Measurements from ENCODE around the gene CACNB4.
"Not testable (repeated sequence)": the region's sequence is repeated elsewhere in the genome, so short reads cannot be mapped to it uniquely, and the experiment has no call there.

The CACNB4 gene

GRCh38 chr2:151995161-151995557 is 103.7 kb downstream of the CACNB4 start:
- Histone ChIP-seq H4K20me1 (ENCODE audit: insufficient read depth, low read length, poor library complexity, severe bottlenecking) (no peaks in the 10 kb centered on the region), H3K36me3 (ENCODE audit: insufficient read depth, low read length) (no peaks in the 10 kb centered on the region), H3K4me1 (ENCODE audit: insufficient read depth, low read length, poor library complexity, severe bottlenecking) (no peaks in the 10 kb centered on the region), H3F3A (ENCODE audit: low read depth) (no peaks in the 10 kb centered on the region), H3K4me3 (ENCODE audit: low read length, poor library complexity, severe bottlenecking) (no peak overlapping the region), H3K9ac (ENCODE audit: low read depth, low read length, poor library complexity, severe bottlenecking) (no peak overlapping the region), H3K9me2 (replicated peaks; ENCODE audit: low read depth, low read length) (no peaks in the 10 kb centered on the region), H3K9me3 (ENCODE audit: insufficient read depth, low read depth, low read length) (no peaks in the 10 kb centered on the region), H3K27me3 (ENCODE audit: insufficient read depth, low read length, poor library complexity, severe bottlenecking) (no peaks in the 10 kb centered on the region), H3K79me2 (ENCODE audit: insufficient read depth, low read length) (no peaks in the 10 kb centered on the region), H3K4me2 (ENCODE audit: low read depth, low read length, poor library complexity, severe bottlenecking) (no peak overlapping the region), H2AFZ (ENCODE audit: low read length) (no peak overlapping the region)
- TF ChIP-seq, protein P1, sequence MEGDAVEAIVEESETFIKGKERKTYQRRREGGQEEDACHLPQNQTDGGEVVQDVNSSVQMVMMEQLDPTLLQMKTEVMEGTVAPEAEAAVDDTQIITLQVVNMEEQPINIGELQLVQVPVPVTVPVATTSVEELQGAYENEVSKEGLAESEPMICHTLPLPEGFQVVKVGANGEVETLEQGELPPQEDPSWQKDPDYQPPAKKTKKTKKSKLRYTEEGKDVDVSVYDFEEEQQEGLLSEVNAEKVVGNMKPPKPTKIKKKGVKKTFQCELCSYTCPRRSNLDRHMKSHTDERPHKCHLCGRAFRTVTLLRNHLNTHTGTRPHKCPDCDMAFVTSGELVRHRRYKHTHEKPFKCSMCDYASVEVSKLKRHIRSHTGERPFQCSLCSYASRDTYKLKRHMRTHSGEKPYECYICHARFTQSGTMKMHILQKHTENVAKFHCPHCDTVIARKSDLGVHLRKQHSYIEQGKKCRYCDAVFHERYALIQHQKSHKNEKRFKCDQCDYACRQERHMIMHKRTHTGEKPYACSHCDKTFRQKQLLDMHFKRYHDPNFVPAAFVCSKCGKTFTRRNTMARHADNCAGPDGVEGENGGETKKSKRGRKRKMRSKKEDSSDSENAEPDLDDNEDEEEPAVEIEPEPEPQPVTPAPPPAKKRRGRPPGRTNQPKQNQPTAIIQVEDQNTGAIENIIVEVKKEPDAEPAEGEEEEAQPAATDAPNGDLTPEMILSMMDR (conservative IDR thresholded peaks at IDR 0.05; ENCODE audit: low read length), result no peak
- TF ChIP-seq EZH2phosphoT487 (IDR thresholded peaks at IDR 0.05; ENCODE audit: borderline replicate concordance), result no peak

DNA sequence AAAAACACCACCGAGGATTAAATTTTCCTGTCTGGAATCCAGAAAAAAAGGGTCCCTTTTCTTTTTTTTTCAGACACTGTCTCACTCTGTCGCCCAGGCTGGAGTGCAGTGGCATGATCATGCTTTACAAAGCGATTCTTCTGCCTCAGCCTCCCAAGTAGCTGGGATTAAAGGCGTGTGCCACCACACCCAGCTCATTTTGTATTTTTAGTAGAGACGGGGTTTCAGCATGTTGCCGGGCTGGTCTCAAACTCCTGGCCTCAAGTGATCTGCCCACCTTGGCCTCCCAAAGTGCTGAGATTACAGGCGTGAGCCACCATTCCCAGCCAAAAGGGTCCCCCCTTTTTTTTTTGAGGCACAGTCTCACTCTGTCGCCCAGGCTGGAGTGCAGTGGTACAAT is 104.7 kb downstream of the CACNB4 start:
- not testable (repeated sequence) for H3K4me2 ChIP-seq (ENCODE audit: low read depth, low read length, poor library complexity, severe bottlenecking); H3K9me2 ChIP-seq (replicated peaks; ENCODE audit: low read depth, low read length); H3K36me3 ChIP-seq (ENCODE audit: insufficient read depth, low read length); H3K4me3 ChIP-seq (ENCODE audit: low read length, poor library complexity, severe bottlenecking); H3K9me3 ChIP-seq (ENCODE audit: insufficient read depth, low read depth, low read length); H3F3A ChIP-seq (ENCODE audit: low read depth); H4K20me1 ChIP-seq (ENCODE audit: insufficient read depth, low read length, poor library complexity, severe bottlenecking); H3K9ac ChIP-seq (ENCODE audit: low read depth, low read length, poor library complexity, severe bottlenecking); H3K27me3 ChIP-seq (ENCODE audit: insufficient read depth, low read length, poor library complexity, severe bottlenecking); H3K4me1 ChIP-seq (ENCODE audit: insufficient read depth, low read length, poor library complexity, severe bottlenecking); H2AFZ ChIP-seq (ENCODE audit: low read length); H3K79me2 ChIP-seq (ENCODE audit: insufficient read depth, low read length)

GRCh38 chr2:151991010-151991409 is 107.8 kb downstream of the CACNB4 start:
- no peaks in the 10 kb centered on the region for H3K4me1 ChIP-seq (ENCODE audit: insufficient read depth, low read length, poor library complexity, severe bottlenecking)
- H3K4me3 ChIP-seq (ENCODE audit: low read length, poor library complexity, severe bottlenecking), result no peak overlapping the region
- H4K20me1 ChIP-seq (ENCODE audit: insufficient read depth, low read length, poor library complexity, severe bottlenecking), result no peaks in the 10 kb centered on the region
- no peaks in the 10 kb centered on the region for H3F3A ChIP-seq (ENCODE audit: low read depth)
- H3K27me3 ChIP-seq (ENCODE audit: insufficient read depth, low read length, poor library complexity, severe bottlenecking), result no peaks in the 10 kb centered on the region
- H3K9me2 ChIP-seq (replicated peaks; ENCODE audit: low read depth, low read length), result no peaks in the 10 kb centered on the region
- H3K9ac ChIP-seq (ENCODE audit: low read depth, low read length, poor library complexity, severe bottlenecking), result no peak overlapping the region
- no peaks in the 10 kb centered on the region for H3K36me3 ChIP-seq (ENCODE audit: insufficient read depth, low read length)
- H2AFZ ChIP-seq (ENCODE audit: low read length), result no peak overlapping the region
- TF ChIP-seq EZH2phosphoT487 (IDR thresholded peaks at IDR 0.05; ENCODE audit: borderline replicate concordance), result no peak
- TF ChIP-seq, protein P1 (conservative IDR thresholded peaks at IDR 0.05; ENCODE audit: low read length), result no peak
- H3K4me2 ChIP-seq (ENCODE audit: low read depth, low read length, poor library complexity, severe bottlenecking), result no peak overlapping the region
- H3K9me3 ChIP-seq (ENCODE audit: insufficient read depth, low read depth, low read length), result no peaks in the 10 kb centered on the region
- H3K79me2 ChIP-seq (ENCODE audit: insufficient read depth, low read length), result no peaks in the 10 kb centered on the region

GRCh38 chr2:151989378-151989777 is 109.5 kb downstream of the CACNB4 start:
- Histone ChIP-seq H3K9ac (ENCODE audit: low read depth, low read length, poor library complexity, severe bottlenecking) (no peak overlapping the region), H4K20me1 (ENCODE audit: insufficient read depth, low read length, poor library complexity, severe bottlenecking) (no peaks in the 10 kb centered on the region), H3K4me1 (ENCODE audit: insufficient read depth, low read length, poor library complexity, severe bottlenecking) (no peaks in the 10 kb centered on the region), H3K4me3 (ENCODE audit: low read length, poor library complexity, severe bottlenecking) (no peak overlapping the region), H2AFZ (ENCODE audit: low read length) (no peak overlapping the region), H3K4me2 (ENCODE audit: low read depth, low read length, poor library complexity, severe bottlenecking) (no peak overlapping the region), H3K9me2 (replicated peaks; ENCODE audit: low read depth, low read length) (no peaks in the 10 kb centered on the region), H3K36me3 (ENCODE audit: insufficient read depth, low read length) (no peaks in the 10 kb centered on the region), H3K27me3 (ENCODE audit: insufficient read depth, low read length, poor library complexity, severe bottlenecking) (no peaks in the 10 kb centered on the region), H3K79me2 (ENCODE audit: insufficient read depth, low read length) (no peaks in the 10 kb centered on the region), H3F3A (ENCODE audit: low read depth) (no peaks in the 10 kb centered on the region), H3K9me3 (ENCODE audit: insufficient read depth, low read depth, low read length) (no peaks in the 10 kb centered on the region)
- no peak for TF ChIP-seq EZH2phosphoT487 (IDR thresholded peaks at IDR 0.05; ENCODE audit: borderline replicate concordance)
- TF ChIP-seq, protein P1 (conservative IDR thresholded peaks at IDR 0.05; ENCODE audit: low read length), result no peak

Data from Loucy (cell line).